NCI-H1092 treated with DMSO at 0.1 percent for 48 hours (cell line): ENCODE measurements around the gene NFIA.

Source experiments
- DNase-seq: peaks from one replicate; lab custom pipeline; 2025; lab: John Stamatoyannopoulos, UW

Gene NFIA

GRCh38 chr1:61183471-61184039 lies 101.2 kb downstream of the NFIA start:
- peak; percentile 66 for DNase-seq

DNA sequence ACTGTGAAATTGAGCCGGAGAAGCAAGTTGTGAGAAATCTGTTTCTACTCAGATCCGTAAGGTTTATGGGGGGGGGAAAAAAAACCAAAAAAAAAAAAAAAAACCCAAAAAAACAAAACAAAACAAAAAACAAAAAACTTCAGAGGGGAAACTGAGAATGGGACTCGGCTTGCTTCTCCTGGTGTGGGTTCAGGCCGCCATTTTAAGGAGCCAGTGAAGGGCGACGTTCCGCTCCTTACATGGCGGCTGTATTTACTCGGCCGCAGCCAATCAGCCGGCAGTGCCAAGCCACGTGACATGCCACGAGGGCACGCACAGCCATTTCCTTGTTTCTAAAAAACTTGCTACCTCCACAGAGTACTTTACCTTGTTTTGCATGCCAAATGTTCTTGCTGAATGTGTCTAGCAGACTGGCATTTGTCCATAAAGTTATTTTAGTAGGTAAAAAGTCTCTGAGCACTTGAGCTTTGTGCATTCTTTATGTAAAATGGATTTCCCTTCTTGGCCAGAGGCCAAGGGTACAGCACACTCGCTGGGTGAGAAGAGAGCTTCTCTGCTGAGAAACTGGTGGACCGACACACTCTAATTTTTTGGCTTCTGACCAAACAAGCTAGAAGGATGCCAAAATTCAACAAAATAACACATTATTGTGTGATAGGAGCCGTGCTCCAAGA lies 101.8 kb downstream of the NFIA start:
- peak; percentile 90 for DNase-seq

DNA sequence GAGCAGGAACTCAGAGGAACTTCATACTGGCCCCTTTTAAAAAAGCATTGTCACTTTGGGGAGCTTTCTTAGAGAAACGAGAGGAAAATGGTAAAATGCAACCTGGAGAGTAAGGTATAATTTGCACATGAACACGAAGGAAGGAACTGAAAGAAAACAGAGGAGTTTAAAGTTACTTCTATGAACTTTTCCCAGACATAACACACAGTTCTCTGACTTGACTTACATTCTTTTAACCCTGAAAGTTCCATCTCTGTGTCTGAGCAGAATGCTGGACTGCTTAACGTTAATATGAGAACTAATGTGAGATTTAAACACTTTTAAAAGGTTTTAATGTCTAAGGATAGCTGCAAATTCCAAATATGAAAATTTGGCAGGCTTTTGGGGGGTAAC lies 102.3 kb downstream of the NFIA start:
- no peak for DNase-seq

GRCh38 chr1:61186753-61187152 lies 104.4 kb downstream of the NFIA start:
- no peak for DNase-seq

DNA sequence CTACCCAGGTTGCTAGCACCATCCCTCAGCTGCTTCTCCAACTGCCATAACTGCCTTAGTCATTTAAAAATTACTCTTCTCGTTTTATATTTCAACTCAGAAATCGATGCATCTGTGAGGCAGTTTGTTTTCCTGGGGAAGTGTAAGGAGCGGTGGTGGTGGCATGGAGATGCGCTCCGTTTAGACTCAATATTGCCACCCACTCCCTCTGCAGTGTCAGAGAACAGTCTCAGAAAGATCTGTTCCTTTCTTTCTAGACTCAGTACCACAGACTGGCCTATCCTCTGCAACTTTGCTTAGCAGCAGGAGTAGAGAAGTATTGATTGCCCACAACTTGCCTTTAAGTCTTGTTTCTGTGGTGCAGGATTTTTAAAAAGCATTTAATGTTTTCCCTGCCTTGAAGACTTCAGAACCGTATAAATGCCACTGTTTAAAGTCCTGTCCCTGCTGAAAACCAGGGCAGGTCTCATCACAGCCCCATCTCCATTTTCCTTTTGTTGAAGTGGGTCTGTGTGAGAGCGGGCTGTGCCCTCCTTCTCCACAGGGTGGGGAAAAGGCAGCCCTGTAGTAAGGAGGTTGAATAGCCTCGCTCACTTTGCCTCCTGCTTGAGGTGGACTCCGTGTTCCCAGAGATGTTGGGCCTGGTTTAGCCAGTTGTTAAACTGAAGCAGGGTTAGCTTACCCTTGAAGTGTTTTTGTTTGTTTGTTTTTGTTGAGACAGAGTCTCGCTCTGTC lies 105.2 kb downstream of the NFIA start:
- no peak for DNase-seq

DNA sequence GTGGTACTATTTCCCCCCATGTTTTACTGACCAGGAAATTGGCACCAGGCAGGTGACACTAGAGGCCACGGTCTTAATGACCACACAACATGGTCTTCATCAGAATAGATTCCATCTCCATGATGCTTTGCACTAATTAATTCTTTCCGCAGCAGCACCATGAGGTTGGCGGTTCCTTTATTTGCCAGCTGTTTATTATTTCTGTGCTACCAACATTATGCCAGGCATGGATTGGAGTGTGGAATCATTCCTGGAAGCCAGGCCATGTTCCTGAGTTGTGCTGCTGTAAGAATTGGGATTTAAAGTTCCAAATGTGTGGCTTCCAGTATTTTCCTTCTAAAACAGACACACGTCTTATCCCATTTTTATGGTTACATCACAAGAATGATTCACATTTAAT lies 107.8 kb downstream of the NFIA start:
- DNase-seq, result no peak

- DNase-seq, result no peak
These were observed 108.5 kb downstream of the NFIA start for GRCh38 chr1:61190618-61191432.

- DNase-seq, result no peak
These were observed 109.0 kb downstream of the NFIA start for GRCh38 chr1:61191433-61191720.

DNA sequence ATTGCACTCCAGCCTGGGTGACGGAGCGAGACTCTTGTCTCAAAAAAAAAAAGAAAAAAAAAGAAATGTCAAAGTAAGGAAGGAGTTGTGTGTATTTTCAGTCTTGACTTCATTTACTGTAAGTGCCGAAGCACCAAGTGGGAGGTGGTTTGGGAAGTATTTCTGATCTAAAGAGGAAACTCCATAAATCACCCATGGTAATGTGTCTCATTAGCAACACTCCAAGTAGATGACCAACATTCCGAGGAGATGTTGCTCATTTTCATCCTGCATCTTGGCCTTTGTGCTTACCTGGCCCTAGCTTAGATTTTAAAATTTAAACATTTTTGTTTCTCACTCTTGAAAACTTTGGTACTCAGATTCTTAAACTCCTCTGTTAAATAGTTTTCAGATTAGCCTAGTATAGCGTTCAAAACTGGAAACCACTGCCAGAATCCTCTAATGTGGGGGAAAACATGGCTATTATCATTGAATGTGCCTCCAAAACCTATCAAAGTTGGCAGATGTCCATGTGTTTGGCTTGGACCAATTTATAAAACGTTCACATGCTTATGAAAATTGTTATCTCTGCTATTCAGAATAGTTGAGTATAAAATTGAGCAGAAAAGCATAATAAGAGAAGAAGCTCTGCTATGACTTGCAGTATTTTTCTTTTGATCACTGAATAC lies 110.4 kb downstream of the NFIA start:
- DNase-seq, result peak; percentile 6

DNA sequence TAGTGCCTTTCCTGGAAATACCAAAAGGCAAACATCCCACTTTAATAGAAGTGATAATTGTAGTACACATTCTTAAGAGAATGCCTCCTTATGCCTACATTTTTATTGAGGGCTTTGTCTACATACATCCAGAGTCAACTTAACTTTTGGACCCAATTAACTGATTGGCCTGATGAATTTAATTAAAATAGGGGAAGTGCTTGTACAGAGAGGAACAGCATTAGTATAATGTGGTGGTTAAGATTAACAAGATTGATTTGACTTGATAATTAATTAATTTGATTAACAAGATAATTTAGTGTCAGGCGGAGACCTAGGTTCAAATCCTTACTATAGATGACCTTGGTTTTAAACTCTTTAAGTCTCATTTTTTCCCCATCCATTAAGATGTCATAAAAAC lies 111.4 kb downstream of the NFIA start:
- DNase-seq, result no peak

GRCh38 chr1:61198554-61198953 lies 116.2 kb downstream of the NFIA start:
- DNase-seq, result no peak

GRCh38 chr1:61201035-61201434 lies 118.7 kb downstream of the NFIA start:
- no peak for DNase-seq

- no peak for DNase-seq
These were observed 120.7 kb downstream of the NFIA start for GRCh38 chr1:61202854-61203598.

DNA sequence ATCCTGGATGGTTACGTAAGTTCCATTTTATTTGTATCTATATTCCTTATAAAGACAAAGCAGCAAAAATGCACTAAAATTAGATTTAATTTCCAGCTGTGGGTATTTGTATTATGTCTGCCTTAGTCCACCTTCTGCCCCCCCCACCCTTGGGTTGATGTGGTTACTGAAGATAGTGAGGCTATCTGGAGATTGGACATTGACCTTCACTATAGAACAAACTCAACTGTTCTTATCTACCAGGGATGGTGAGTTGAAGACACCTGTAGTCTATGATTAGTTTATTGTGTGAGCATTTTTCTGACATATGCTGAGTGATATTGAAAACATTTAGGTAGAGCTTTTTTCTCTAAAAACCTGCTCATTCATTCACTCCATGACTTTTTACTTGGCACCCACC lies 122.2 kb downstream of the NFIA start:
- no peak for DNase-seq

- DNase-seq, result no peak
These were observed 125.1 kb downstream of the NFIA start for GRCh38 chr1:61207416-61207815.

DNA sequence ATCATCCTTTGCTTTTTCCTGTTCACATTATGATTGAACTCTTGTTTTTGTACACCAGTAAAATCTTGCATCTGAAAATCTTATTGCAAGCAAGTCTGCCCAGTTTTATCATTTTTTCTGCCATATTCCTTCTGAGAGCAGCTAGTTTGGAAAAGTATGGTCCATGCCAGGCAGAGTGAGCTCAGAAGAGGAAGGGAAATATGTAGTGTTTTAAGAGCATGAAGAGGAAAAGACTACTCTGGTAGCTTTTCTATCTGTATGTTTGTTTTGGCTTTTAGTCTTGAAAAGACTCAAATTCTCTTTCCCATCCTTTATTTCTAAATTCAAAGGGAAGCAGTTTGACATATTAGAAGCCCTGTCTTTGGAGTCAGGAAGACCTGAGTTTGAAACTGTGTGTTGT lies 125.8 kb downstream of the NFIA start:
- no peak for DNase-seq

- no peak for DNase-seq
These were observed 126.5 kb downstream of the NFIA start for GRCh38 chr1:61208831-61209230.

GRCh38 chr1:61210435-61211154 lies 128.2 kb downstream of the NFIA start:
- no peak for DNase-seq

- no peak for DNase-seq
These were observed 131.1 kb downstream of the NFIA start for GRCh38 chr1:61213245-61214011.

GRCh38 chr1:61215119-61215518 lies 132.8 kb downstream of the NFIA start:
- DNase-seq, result no peak
